Common myeloid progenitor, CD34-positive (primary cell): Measurements from ENCODE around the gene ATF7IP2.
A peak's percentile ranks its signal among the peaks of the same experiment; 100 is the strongest.

ENCODE experiments used
- CTCF ChIA-PET: fragments of 350-600 bp; sonication (Branson Sonifier 250); formaldehyde crosslinking; loops from one replicate; lab custom pipeline; 2021; ENCODE audit warnings: antibody characterized with exemption; lab: Charles Lee
- POLR2A ChIA-PET: fragments of 350-600 bp; sonication (Branson Sonifier 250); formaldehyde crosslinking; loops from one replicate; lab custom pipeline; 2021; ENCODE audit warnings: antibody characterized with exemption; lab: Charles Lee
- DNase-seq, 3 donors: peaks; one replicate each; pipeline versions ENCODE4 v3.0.0 to v3.0.0-alpha.2; 2013
- H3K27ac ChIP-seq, 2 experiments: 1 replicate in 1 of 2; 2 replicates in 1 of 2; pipeline ENCODE4 v1.7.0; 2013; ENCODE audit warnings: inconsistent platforms in 2 of 2, low read length in 2 of 2, mild to moderate bottlenecking in 2 of 2, low read depth in 1 of 2, moderate library complexity in 1 of 2; ENCODE audit not compliant: severe bottlenecking in 2 of 2, insufficient read depth in 1 of 2, poor library complexity in 1 of 2
- H3K27me3 ChIP-seq, 5 experiments: replicated peaks in 2 of 5; 1 replicate in 3 of 5; 2 replicates in 2 of 5; pipeline versions ENCODE4 v1.6.1 to v1.7.0; 2013; ENCODE audit warnings: low read length in 4 of 5, mild to moderate bottlenecking in 2 of 5, moderate library complexity in 2 of 5, inconsistent platforms in 1 of 5; ENCODE audit not compliant: insufficient read depth in 5 of 5, control insufficient read depth in 4 of 5
- H3K36me3 ChIP-seq, 4 experiments: 1 replicate in 2 of 4; 2 replicates in 2 of 4; pipeline versions ENCODE4 v1.6.1 to v1.7.0; 2013; ENCODE audit warnings: low read length in 3 of 4, control low read depth in 1 of 4, mild to moderate bottlenecking in 1 of 4; ENCODE audit not compliant: control insufficient read depth in 4 of 4, insufficient read depth in 4 of 4
- H3K4me1 ChIP-seq, 4 experiments: 1 replicate in 3 of 4; 2 replicates in 1 of 4; pipeline versions ENCODE4 v1.6.1 to v1.7.1; 2013; ENCODE audit warnings: low read length in 3 of 4, mild to moderate bottlenecking in 3 of 4, control low read depth in 1 of 4, inconsistent platforms in 1 of 4, moderate library complexity in 1 of 4; ENCODE audit not compliant: control insufficient read depth in 4 of 4, insufficient read depth in 4 of 4; ENCODE audit errors: control extremely low read depth in 1 of 4
- H3K4me3 ChIP-seq, 7 experiments: 1 replicate in 4 of 7; 2 replicates in 3 of 7; pipeline versions ENCODE4 v1.5.1 to v1.7.0; 2013; ENCODE audit warnings: mild to moderate bottlenecking in 7 of 7, low read length in 6 of 7, moderate library complexity in 6 of 7, inconsistent platforms in 2 of 7, low read depth in 2 of 7, control low read depth in 1 of 7; ENCODE audit not compliant: insufficient read depth in 4 of 7, control insufficient read depth in 1 of 7; ENCODE audit errors: extremely low read depth in 1 of 7
- H3K9me3 ChIP-seq, 5 experiments: 1 replicate in 4 of 5; 2 replicates in 1 of 5; pipeline versions ENCODE4 v1.6.1 to v1.7.1; 2013; ENCODE audit warnings: low read length in 4 of 5, mild to moderate bottlenecking in 2 of 5, inconsistent platforms in 1 of 5, low read depth in 1 of 5, moderate library complexity in 1 of 5; ENCODE audit not compliant: control insufficient read depth in 4 of 5, insufficient read depth in 2 of 5; ENCODE audit errors: control extremely low read depth in 1 of 5
- WGBS: methylation state at CpG from one replicate; pipeline ENCODE4 v1.1.5; 2013; ENCODE audit not compliant: insufficient coverage; 5-methylcytosine and 5-hydroxymethylcytosine counted together

The ATF7IP2 gene

DNA sequence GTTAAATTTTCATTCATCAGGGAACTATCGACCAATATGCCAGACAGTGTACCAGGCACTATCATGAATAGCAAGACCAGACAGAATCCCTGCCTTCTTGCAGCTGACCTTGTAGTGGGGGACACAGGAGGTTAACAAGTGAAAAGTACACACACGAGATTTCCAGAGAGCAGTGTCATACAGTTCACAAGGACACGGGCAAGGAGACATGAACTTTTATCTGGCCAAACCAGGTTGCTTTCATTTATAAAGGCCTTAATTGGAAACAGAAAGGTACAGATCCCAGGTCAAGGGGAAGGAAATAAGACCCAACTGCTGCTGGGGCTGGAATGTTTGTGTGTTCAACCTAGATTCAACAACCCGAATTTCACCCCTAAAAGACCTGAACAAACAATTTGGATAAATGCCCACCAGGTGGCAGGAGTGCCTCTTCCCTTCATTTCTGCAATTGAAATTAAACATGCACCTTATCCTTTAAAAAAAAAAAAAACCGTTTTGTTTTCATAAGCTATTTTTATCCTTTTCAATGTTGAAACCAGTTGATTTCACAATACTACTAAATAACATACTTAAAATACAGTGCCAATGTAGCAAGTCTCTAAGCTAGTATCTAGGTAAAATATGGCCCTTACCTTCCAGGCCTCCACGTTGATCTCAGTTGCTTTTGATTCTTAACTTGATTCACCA, 128.7 kb downstream of the ATF7IP2 start:
- DNase-seq: peak; percentile 64 to 84 (median 77)
- Histone ChIP-seq H3K27ac (no peak overlapping the region), H3K27me3 (no peaks in the 10 kb centered on the region), H3K36me3 (no peaks in the 10 kb centered on the region), H3K4me3 (no peak overlapping the region), H3K9me3 (no peaks in the 10 kb centered on the region), H3K4me1 (peaks cover 0 to 8% (median 4%) of the 10 kb centered on the region in 4 experiments)
- CTCF ChIA-PET: interaction anchor here (0.6 to 9.3 kb wide), 13 partner anchors 8 to 435 kb away, joined by 3 to 103 read pairs (median 4); no protein-coding TSS in a partner anchor
- WGBS: 43% methylated on average over 4 of the region's 6 CpGs
- POLR2A ChIA-PET: interaction anchor here (0.7 kb wide), 1 partner anchor 14 kb away, joined by 3 read pairs; no protein-coding TSS in a partner anchor

DNA sequence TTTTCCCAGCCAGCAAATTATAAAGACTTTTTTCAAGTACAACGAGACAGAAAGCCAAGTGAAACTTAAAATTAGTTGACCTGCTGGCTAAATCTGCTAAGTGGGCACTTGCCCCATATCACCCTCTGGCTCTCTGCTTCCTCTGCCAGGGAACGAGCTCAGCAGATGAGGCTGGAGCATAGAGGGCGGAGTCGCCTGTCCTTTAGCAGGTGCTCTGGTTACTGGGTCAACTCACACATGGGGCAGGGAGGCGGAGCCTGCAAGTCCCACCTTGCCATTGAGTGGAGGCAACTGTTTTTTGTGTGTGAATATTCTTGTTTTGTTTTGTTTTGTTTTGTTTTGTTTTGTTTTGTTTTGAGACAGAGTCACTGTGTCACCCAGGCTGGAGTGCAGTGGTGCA, 132.0 kb downstream of the ATF7IP2 start:
- POLR2A ChIA-PET: no interaction called here
- no peaks in the 10 kb centered on the region for H3K36me3 ChIP-seq
- no peak overlapping the region for H3K27ac ChIP-seq
- 89% methylated on average over 5 of the region's 5 CpGs for WGBS
- no peak overlapping the region for H3K4me3 ChIP-seq
- H3K9me3 ChIP-seq: no peaks in the 10 kb centered on the region
- H3K27me3 ChIP-seq: no peaks in the 10 kb centered on the region
- DNase-seq: no peak
- CTCF ChIA-PET: interaction anchor here (6.3 to 9.3 kb wide), 2 partner anchors 202 to 220 kb away, joined by 80 to 103 read pairs; no protein-coding TSS in a partner anchor
- peaks cover 0 to 8% (median 4%) of the 10 kb centered on the region in 4 experiments for H3K4me1 ChIP-seq

DNA sequence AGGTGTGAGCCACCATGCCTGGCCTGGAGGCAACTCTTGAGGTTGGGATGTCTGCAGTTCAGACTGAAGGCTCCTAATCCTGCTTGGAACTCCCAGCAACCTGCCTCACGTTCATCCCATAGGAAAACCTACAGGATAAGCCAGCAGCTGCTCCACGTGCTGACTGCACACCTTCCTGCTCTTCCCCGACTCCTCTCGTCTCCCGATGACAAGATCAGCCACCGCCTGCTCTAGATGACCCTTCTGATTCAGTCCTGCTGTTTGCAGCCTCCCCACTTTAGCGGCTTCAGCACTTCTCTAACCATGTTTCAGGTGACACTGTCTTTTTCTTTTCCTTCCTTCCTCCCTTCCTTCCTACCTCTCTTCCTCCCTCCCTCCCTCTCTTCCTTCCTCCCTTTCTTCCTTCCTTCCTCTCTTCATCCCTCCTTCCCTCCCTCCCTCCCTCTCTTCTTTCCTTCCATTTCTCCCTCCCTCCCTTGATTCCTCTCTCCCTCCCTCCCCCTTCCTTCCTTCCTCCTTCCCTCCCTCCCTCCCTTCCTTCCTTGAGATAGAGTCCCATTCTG, 132.7 kb downstream of the ATF7IP2 start:
- no peak overlapping the region for H3K4me3 ChIP-seq
- peaks cover 0 to 8% (median 4%) of the 10 kb centered on the region in 4 experiments for H3K4me1 ChIP-seq
- WGBS: 91% methylated on average over 7 of the region's 7 CpGs
- no peak for DNase-seq
- H3K9me3 ChIP-seq: no peaks in the 10 kb centered on the region
- no peak overlapping the region for H3K27ac ChIP-seq
- H3K36me3 ChIP-seq: no peaks in the 10 kb centered on the region
- CTCF ChIA-PET: interaction anchor here (6.3 kb wide), 1 partner anchor 219 kb away, joined by 80 read pairs; no protein-coding TSS in a partner anchor
- POLR2A ChIA-PET: no interaction called here
- no peaks in the 10 kb centered on the region for H3K27me3 ChIP-seq

DNA sequence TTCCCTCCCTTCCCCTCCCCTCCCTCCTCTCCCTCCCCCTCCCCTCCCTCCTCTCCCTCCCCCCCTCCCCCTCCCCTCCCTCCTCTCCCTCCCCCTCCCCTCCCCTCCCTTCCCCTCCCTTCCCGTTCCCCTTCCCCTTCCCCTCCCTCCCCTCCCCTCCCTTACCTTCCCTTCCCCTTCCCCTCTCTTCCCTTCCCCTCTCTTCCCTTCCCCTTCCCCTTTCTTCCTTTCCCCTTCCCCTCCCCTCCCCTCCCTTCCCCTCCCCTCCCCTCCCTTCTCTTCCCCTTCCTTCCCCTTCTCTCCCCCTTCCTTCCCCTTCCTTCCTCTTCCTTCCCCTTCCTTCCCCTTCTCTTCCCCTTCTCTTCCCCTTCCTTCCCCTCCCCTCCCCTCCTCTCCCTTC, 133.4 kb downstream of the ATF7IP2 start:
- Histone ChIP-seq H3K4me1 (peaks cover 0 to 8% (median 4%) of the 10 kb centered on the region in 4 experiments), H3K36me3 (no peaks in the 10 kb centered on the region), H3K27ac (no peak overlapping the region), H3K9me3 (no peaks in the 10 kb centered on the region), H3K4me3 (no peak overlapping the region), H3K27me3 (no peaks in the 10 kb centered on the region)
- WGBS: no CpG with 5 or more reads among the region's 1 CpG
- POLR2A ChIA-PET: no interaction called here
- CTCF ChIA-PET: interaction anchor here (0.6 to 3.2 kb wide), 2 partner anchors 32 to 218 kb away, joined by 3 to 15 read pairs; no protein-coding TSS in a partner anchor
- DNase-seq: no peak

DNA sequence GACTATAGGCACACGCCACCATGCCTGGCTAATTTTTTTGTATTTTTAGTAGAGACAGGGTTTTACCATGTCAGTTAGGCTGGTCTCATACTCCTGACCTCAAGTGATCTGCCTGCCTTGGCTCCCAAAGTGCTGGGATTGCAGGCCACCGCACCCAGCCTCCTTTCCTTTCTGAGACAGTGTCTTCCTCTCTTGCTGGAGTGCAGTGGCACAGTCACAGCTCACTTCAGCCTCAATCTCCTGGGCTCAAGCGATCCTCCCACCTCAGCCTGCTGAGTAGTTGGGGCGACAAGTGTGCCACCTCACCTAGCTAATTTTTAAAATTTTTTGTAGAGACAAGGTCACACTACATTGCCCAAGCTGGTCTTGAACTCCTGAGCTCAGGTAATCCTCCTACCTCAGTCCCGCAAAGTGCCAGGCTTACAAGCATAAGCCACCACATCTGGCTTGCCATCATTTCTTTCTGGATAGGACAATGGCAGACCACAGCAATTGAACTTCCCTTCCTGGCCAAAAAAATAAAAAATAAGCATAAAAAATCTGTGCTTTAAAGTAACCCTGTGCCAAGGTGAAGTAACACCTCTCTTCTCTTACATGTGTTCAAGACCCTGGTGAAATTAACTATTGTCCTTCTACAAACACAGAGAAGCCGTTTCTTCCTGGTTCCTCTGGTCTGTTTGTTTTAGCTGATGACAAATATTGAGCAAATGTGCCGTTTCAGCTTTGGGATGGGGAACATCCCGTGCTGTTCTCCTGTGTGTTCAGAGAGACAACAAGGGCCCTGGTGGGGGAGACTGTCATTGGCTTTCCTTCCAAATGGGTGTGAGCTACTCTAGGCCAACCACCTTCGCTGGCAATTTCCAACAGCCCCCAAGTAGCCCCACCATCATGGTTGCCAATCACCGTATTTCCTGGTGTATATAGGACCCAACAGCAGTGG, 134.3 kb downstream of the ATF7IP2 start:
- Histone ChIP-seq H3K9me3 (no peaks in the 10 kb centered on the region), H3K27me3 (no peaks in the 10 kb centered on the region), H3K27ac (no peak overlapping the region), H3K4me3 (no peak overlapping the region), H3K36me3 (no peaks in the 10 kb centered on the region), H3K4me1 (no peaks in the 10 kb centered on the region)
- no peak for DNase-seq
- WGBS: 96% methylated on average over 6 of the region's 10 CpGs
- POLR2A ChIA-PET: no interaction called here
- CTCF ChIA-PET: interaction anchor here (0.6 to 3.2 kb wide), 7 partner anchors 10 to 1910 kb away, joined by 3 to 15 read pairs (median 3); no protein-coding TSS in a partner anchor

DNA sequence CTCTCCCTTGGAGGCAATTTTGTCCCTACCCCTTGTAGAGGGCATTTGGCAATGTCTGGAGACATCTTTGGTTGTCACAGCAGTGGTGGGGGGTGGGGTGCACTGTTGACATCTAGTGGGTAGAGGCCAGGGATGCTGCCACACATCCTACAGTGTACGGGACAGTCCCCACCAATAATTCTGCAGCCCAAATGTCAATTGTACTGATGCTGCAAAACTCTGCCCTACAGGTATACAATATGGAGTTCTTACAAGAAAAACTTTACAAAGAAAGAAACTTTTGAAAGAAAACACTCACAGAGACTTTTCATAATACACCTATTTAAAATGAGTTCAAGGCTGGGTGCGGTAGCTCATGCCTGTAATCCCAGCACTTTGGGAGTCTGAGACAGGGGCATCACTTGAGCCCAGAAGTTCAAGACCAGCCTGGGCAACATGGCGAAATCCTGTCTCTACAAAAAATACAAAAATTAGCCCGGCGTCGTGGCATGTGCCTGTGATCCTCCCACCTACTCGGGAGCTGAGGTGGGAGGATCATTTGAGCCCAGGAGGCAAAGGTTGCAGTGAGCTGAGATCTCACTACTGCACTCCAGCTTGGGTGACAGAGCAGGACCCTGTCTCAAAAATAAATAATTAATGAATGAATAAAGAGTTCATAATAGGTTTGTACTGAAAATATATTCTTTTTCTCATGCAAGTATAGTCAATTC, 135.2 kb downstream of the ATF7IP2 start:
- H3K36me3 ChIP-seq: no peaks in the 10 kb centered on the region
- H3K4me3 ChIP-seq: no peak overlapping the region
- ChIA-PET POLR2A (no interaction called here), CTCF (interaction anchor here (0.7 to 3.5 kb wide), 7 partner anchors 7 to 395 kb away, joined by 3 to 15 read pairs (median 5); no protein-coding TSS in a partner anchor)
- H3K9me3 ChIP-seq: no peaks in the 10 kb centered on the region
- H3K4me1 ChIP-seq: no peaks in the 10 kb centered on the region
- 86% methylated on average over 5 of the region's 7 CpGs for WGBS
- no peaks in the 10 kb centered on the region for H3K27me3 ChIP-seq
- no peak for DNase-seq
- H3K27ac ChIP-seq: no peak overlapping the region
